Activated effector memory CD4-positive, alpha-beta T cell treated with anti-CD3 and anti-CD28 coated beads, Interleukin-2, amount 50 U/mL, for 16 hours (primary cell): ENCODE data around the gene HMGXB4.

ENCODE experiments used
- DNase-seq: peaks from one replicate; pipeline ENCODE4 v3.0.0-alpha.2; 2020

The HMGXB4 gene

GRCh38 chr22:35264986-35265385 is 7.7 kb downstream of the HMGXB4 start:
- DNase-seq = no peak

GRCh38 chr22:35266277-35266676 is 9.0 kb downstream of the HMGXB4 start:
- DNase-seq = no peak

GRCh38 chr22:35269630-35270029 is 12.3 kb downstream of the HMGXB4 start:
- DNase-seq = no peak

GRCh38 chr22:35274154-35274871 is 17.0 kb downstream of the HMGXB4 start:
- peak; percentile 62 for DNase-seq

DNA sequence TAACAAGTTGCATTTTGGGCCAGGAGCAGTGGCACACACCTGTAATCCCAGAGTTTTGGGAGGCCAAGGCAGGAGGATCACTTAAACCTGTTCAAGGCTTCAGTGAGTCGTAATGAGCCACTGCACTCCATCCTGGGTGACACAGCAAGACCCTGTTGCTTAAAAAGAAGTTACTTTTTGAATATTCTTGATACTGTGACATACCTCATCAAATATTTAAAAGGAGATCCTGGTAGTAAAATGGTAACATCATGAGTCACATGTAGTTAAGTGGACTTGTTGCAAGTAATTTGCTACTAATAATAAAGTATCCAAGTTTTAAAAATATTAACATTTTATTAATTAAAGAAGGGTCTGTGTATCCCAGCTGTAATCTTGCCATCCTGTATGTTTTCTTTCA is 18.3 kb downstream of the HMGXB4 start:
- no peak for DNase-seq

DNA sequence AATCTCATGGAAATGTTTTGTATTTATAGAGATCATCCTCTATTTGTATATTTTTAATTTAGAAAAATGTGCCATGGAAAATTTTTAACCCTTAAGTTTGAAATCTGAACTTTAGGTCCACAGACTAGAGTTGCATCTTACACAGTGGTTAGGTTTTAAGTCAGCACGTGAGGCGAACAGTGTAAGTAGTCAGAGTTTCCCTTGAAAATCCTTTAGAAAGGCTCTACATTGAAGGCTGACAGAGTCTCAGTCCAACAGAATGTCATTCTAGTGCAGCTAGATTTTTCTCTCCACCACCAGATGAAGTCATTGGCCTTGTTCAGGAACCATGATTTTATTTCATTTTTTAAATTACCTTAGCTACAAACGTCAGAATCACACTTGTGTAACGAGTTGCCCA is 18.7 kb downstream of the HMGXB4 start:
- DNase-seq = no peak

DNA sequence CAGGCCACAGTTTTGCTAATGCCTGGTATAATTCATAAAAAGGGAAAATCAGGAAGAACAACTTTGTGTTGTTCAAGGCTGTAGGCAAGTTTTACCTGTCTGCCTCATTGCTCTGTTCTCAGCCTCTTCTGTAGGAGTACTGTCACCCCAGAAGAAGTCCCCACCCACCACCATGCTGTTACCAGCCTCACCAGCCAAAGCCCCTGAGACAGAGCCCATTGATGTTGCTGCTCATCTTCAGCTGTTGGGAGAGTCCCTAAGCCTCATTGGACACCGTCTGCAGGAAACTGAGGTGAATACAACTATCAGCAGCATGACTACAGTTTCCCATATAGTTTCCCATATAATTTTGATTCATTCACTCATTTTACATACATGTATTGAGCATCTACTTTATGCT is 30.8 kb downstream of the HMGXB4 start:
- DNase-seq = no peak

DNA sequence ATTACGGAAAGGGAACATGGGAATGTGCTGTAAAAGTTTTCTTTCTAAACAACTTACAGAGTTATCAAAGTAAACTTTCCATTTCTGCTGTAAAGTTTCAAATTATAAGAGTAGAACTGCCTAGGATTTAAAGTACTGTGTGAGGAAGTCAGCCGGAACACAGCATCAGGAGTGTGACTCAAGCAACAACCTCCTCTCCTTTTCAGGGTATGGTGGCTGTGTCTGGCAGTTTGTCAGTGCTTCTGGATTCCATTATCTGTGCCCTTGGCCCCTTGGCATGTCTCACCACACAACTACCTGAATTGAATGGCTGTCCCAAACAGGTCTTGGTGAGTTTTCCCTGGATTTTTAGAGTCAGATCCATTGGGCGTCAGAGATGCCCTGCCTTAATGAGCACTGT is 35.5 kb downstream of the HMGXB4 start:
- no peak for DNase-seq

GRCh38 chr22:35296051-35296450 is 38.8 kb downstream of the HMGXB4 start:
- DNase-seq = no peak

- DNase-seq = no peak
Observed at GRCh38 chr22:35299217-35299672, 42.0 kb downstream of the HMGXB4 start.

DNA sequence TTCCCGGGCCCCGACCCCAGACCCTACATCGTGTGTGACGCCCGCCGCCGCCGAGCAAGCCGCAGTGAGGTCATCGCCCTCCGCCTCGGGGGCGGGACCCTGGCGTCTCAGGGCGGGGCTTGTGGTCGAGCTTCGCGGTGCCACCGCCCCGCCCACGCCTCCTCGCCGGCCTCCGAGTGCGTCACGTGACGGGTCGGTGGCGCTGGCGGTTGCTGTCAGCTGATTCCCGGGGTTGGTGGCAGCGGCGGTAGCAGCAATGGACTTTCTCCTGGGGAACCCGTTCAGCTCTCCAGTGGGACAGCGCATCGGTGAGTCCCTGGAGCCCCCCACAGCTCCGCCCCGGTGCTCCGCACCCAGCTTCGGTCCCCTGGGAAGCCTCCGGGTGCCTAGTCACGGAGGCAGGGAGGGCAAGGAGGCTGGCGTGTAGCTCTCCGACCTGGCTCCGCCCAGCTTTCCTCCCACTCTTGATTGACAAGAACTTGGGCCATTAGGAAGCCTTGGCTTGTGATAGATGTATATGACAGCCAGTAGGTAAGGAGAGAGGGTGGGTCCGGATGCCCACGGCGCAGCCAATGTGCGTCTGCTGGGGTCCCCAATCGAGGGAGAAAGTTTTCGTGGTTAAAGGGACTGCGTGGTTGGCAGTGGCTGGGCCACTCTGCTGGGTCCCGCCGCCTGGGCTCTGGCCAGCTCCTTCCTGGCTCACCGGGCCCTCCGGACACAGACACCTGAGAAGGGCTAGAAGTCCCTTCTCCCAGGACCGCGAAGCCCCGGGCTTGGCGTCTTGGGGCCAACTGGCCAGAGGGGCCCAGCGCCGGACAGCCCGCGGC is 42.6 kb downstream of the HMGXB4 start, which contains the start of gene TOM1:
Gene TOM1, plus strand, starts transcription at position 222 of the 827 bp plus-strand sequence. Its CDS starts 35 bp downstream, at position 257.
- peak; percentile 99 for DNase-seq

GRCh38 chr22:35301372-35301874 is 44.1 kb downstream of the HMGXB4 start:
- no peak for DNase-seq

GRCh38 chr22:35303029-35303624 is 45.8 kb downstream of the HMGXB4 start:
- no peak for DNase-seq

DNA sequence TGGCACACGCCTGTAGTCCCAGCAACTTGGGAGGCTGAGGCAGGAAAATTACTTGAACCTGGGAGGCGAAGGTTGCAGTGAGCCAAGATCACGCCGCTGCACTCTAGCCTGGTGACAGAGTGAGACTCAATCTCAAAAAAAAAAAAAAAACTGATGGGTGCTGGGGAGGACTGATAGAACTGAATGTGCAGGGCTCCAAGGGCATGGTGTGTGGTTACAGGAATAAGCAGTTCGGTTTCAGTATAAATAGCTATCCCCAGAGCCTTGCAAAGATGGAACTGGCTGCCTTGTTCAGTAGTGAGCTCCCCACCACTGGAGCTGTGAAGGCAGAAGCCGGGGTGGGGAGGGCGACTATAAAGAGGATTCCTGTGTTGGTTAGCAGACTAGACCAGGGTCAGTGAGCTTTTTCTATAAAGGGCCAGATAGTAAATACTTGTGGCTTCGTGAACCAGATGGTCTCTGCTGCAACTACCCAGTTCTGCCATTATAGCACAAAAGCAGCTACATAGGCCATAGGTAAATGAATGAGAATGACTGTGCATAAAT is 48.3 kb downstream of the HMGXB4 start:
- no peak for DNase-seq

GRCh38 chr22:35306350-35306967 is 49.2 kb downstream of the HMGXB4 start:
- no peak for DNase-seq

GRCh38 chr22:35307372-35307771 is 50.1 kb downstream of the HMGXB4 start:
- DNase-seq = no peak

- DNase-seq = no peak
Observed at GRCh38 chr22:35307892-35308291, 50.6 kb downstream of the HMGXB4 start.

- peak; percentile 59 for DNase-seq
Observed at GRCh38 chr22:35308480-35309021, 51.3 kb downstream of the HMGXB4 start.

GRCh38 chr22:35310556-35311550 is 53.6 kb downstream of the HMGXB4 start:
- peak; percentile 71 for DNase-seq

DNA sequence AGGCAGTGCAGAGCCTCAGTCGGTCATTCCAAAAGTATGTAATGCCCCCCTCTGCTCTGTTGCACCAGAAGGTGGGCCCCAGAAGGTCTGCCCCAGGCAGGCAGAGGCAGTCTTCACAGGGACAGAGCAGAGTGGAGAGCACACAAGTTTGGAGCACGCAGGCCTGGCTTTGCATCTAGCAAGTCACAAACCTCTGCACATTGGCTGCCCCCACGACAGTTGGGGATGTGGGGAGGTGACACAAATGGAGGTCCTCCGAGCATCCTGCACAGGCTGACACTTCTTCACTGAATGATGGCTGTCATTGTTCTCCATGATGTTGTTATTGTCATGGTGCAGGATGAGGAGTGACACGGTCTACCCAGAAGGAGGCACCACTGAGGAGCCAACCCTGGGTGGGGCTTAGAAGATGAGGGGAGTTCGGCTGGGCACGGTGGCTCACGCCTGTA is 54.3 kb downstream of the HMGXB4 start:
- peak; percentile 57 for DNase-seq
